ENCODE measurements around the gene HNRNPF. TPM values are rescaled to one million over a fixed set of nuclear protein-coding genes. Genes with fewer than 3 reads are reported as not detected.
A peak's percentile ranks its signal among the peaks of the same experiment; 100 is the strongest.

HNRNPF gene
- total RNA-seq, 4 donors from 2014 or later, result 138 to 215 (median 180) TPM

- peak; percentile 91 for ATAC-seq
- Histone ChIP-seq H3K4me1 (peaks cover 0 to 94% (median 44%) of the 10 kb centered on the region in 3 donors), H3K27me3 (no peaks in the 10 kb centered on the region), H3K36me3 (peaks cover 0 to 45% of the 10 kb centered on the region in 2 donors), H3K9me3 (no peaks in the 10 kb centered on the region), H3K4me3 (peak overlapping the region; percentile 84 to 85), H3K27ac (peak overlapping the region; percentile 96 to 100 (median 98))
- 0 to 1% methylated on average over 8 to 27 of the region's 70 CpGs for WGBS, 2 donors (ENCODE audit: low coverage in 1 of 2)
- TF ChIP-seq CTCF (IDR thresholded peaks at IDR 0.05) (peak in 1 of 4 experiments; percentile 10), POLR2AphosphoS5 (IDR thresholded peaks at IDR 0.05) (peak; percentile 78), POLR2A (IDR thresholded peaks at IDR 0.05) (peak; percentile 66 to 75), EP300 (IDR thresholded peaks at IDR 0.05) (no peak)
Measured at GRCh38 chr10:43396928-43397624, 11.9 kb downstream of the HNRNPF start.

- 0 to 10% methylated on average over 17 to 19 of the region's 71 CpGs for WGBS, 2 donors (ENCODE audit: low coverage in 1 of 2)
- ATAC-seq, result peak; percentile 93
- H3K4me3 ChIP-seq, result peak overlapping the region; percentile 84 to 85
Measured at GRCh38 chr10:43396061-43396927, 12.7 kb downstream of the HNRNPF start.

GRCh38 chr10:43395571-43396060 lies 13.4 kb downstream of the HNRNPF start:
- no peak for TF ChIP-seq POLR2AphosphoS5 (IDR thresholded peaks at IDR 0.05)
- TF ChIP-seq CTCF (IDR thresholded peaks at IDR 0.05), result no peak
- no peak for TF ChIP-seq EP300 (IDR thresholded peaks at IDR 0.05)
- no peak for TF ChIP-seq POLR2A (IDR thresholded peaks at IDR 0.05)
- H3K36me3 ChIP-seq, result peaks cover 0 to 60% of the 10 kb centered on the region in 2 donors
- WGBS, 2 donors (ENCODE audit: low coverage in 1 of 2), result 41% methylated on average over 10 of the region's 18 CpGs; no CpG with 5 or more reads in 1 of the 2 donors
- H3K27ac ChIP-seq, result peak overlapping the region; percentile 96 to 100 (median 98)
- H3K4me1 ChIP-seq, result peaks cover 0 to 94% (median 35%) of the 10 kb centered on the region in 3 donors
- ATAC-seq, result no peak
- H3K9me3 ChIP-seq, result no peaks in the 10 kb centered on the region
- peak overlapping the region; percentile 84 to 85 for H3K4me3 ChIP-seq
- H3K27me3 ChIP-seq, result no peaks in the 10 kb centered on the region

More at GRCh38 chr10:43396061-43396927, 12.7 kb downstream of the HNRNPF start:
- Histone ChIP-seq H3K36me3 (peaks cover 0 to 53% of the 10 kb centered on the region in 2 donors), H3K9me3 (no peaks in the 10 kb centered on the region), H3K27me3 (no peaks in the 10 kb centered on the region), H3K4me1 (peaks cover 0 to 94% (median 38%) of the 10 kb centered on the region in 3 donors), H3K27ac (peak overlapping the region; percentile 96 to 100 (median 98))
- TF ChIP-seq CTCF (IDR thresholded peaks at IDR 0.05) (no peak), POLR2A (IDR thresholded peaks at IDR 0.05) (peak in 1 of 2 donors; percentile 8), EP300 (IDR thresholded peaks at IDR 0.05) (no peak), POLR2AphosphoS5 (IDR thresholded peaks at IDR 0.05) (peak; percentile 6)

- TF ChIP-seq POLR2A (IDR thresholded peaks at IDR 0.05), result no peak
- TF ChIP-seq EP300 (IDR thresholded peaks at IDR 0.05), result no peak
- no peak for TF ChIP-seq POLR2AphosphoS5 (IDR thresholded peaks at IDR 0.05)
- no peak for TF ChIP-seq CTCF (IDR thresholded peaks at IDR 0.05)
- ATAC-seq, result no peak
- Histone ChIP-seq H3K4me3 (no peak overlapping the region), H3K27ac (peak overlapping the region in 3 of 4 donors; percentile 96 to 100 (median 99)), H3K36me3 (peaks cover 0 to 63% of the 10 kb centered on the region in 2 donors), H3K4me1 (peaks cover 0 to 94% (median 31%) of the 10 kb centered on the region in 3 donors), H3K9me3 (no peaks in the 10 kb centered on the region), H3K27me3 (no peaks in the 10 kb centered on the region)
- 65 to 81% methylated on average over 3 of the region's 6 CpGs for WGBS, 2 donors (ENCODE audit: low coverage in 1 of 2)
Measured at GRCh38 chr10:43394868-43395267, 14.1 kb downstream of the HNRNPF start.

All from gastroesophageal sphincter (tissue), 4 donors.